Measurements from ENCODE around the gene MICAL3.
A peak's percentile ranks its signal among the peaks of the same experiment; 100 is the strongest.

The MICAL3 gene

DNA sequence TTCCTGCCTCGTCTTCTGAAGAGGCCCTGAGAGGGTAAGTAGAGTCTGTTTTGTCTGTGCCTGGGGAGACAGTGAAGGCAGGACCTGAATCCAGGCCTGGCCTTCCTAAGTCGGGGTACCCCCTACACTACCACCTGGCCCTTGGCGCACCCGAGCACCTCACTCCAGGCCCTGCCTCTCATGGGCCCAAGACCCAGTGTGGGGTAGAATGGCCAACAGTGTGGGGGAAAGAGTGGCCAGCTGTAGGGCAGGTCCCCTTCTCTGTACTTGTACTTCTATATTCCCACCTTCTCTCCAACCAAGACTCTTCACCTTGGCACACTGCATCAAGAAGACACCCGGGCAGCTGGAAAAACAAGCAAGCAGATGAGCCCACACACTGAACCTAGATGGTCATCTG lies 227.7 kb downstream of the MICAL3 start:
- H3K36me3 Mint-ChIP-seq (ENCODE audit: low read depth), result no peaks in the 10 kb centered on the region
- TF ChIP-seq CTCF (IDR thresholded peaks at IDR 0.05), result no peak
- H3K4me3 Mint-ChIP-seq, result no peak overlapping the region
- no peaks in the 10 kb centered on the region for H3K9me3 Mint-ChIP-seq
- H3K27ac Mint-ChIP-seq, result no peak overlapping the region
- DNase-seq, result no peak
- H3K4me1 Mint-ChIP-seq, result peaks cover 72% of the 10 kb centered on the region
- no peaks in the 10 kb centered on the region for H3K27me3 Mint-ChIP-seq (ENCODE audit: low read depth, poor library complexity)

DNA sequence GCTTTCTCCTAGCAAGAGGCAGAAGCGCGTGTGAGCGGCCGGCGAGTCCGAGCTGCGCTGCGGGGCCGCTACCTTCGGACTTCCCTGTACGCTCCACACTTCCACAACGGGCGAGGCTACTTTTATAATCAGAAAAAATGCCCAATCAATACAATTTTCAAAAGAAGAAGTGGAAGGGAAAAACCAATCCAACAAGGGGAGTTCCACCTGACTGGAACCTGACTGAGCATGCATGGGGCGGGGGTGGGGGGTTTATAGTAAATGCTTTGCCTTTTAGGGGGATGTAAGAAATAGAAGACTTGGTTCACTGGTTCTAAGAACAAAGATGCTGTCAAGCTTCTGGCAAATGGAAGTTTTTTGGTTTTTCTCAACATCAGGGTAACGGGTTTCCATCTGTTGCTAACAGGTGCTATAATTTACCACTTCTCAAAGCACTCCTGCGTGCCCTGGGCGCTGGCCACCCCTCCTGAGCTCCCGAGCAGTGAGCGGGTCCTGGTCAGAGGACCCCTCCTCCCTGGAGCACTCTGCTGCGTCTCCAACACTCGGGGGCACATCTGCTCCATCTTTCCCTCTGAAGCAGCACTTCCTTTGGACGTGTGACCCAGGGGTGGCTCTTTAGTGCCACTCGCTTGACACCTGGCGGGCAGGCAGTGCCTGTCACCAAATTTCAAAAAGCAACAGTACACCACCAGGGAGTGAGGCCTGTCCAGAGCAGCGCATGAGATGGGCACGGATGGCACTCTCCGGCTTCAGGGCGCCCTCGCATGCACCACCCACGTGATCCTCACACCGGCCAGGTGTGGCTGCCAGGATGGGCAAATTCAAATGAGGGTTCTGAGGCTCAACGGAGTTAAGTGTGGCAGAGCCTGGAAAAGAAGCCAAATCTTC lies 228.5 kb downstream of the MICAL3 start:
- H3K27me3 Mint-ChIP-seq (ENCODE audit: low read depth, poor library complexity), result no peaks in the 10 kb centered on the region
- H3K4me3 Mint-ChIP-seq, result peak overlapping the region; percentile 29
- DNase-seq, result no peak
- H3K4me1 Mint-ChIP-seq, result peaks cover 77% of the 10 kb centered on the region
- no peaks in the 10 kb centered on the region for H3K36me3 Mint-ChIP-seq (ENCODE audit: low read depth)
- H3K27ac Mint-ChIP-seq, result peak overlapping the region; percentile 78
- no peaks in the 10 kb centered on the region for H3K9me3 Mint-ChIP-seq
- TF ChIP-seq CTCF (IDR thresholded peaks at IDR 0.05), result no peak

GRCh38 chr22:17794726-17795542 lies 229.4 kb downstream of the MICAL3 start:
- no peak for DNase-seq
- peak overlapping the region; percentile 92 for H3K27ac Mint-ChIP-seq
- no peak for TF ChIP-seq CTCF (IDR thresholded peaks at IDR 0.05)
- peaks cover 67% of the 10 kb centered on the region for H3K4me1 Mint-ChIP-seq
- peak overlapping the region; percentile 29 for H3K4me3 Mint-ChIP-seq
- H3K27me3 Mint-ChIP-seq (ENCODE audit: low read depth, poor library complexity), result no peaks in the 10 kb centered on the region
- H3K9me3 Mint-ChIP-seq, result no peaks in the 10 kb centered on the region
- H3K36me3 Mint-ChIP-seq (ENCODE audit: low read depth), result no peaks in the 10 kb centered on the region

GRCh38 chr22:17792854-17793434 lies 231.4 kb downstream of the MICAL3 start:
- DNase-seq, result no peak
- Mint-ChIP-seq H3K4me1 (peaks cover 57% of the 10 kb centered on the region), H3K27me3 (ENCODE audit: low read depth, poor library complexity) (no peaks in the 10 kb centered on the region), H3K36me3 (ENCODE audit: low read depth) (no peaks in the 10 kb centered on the region), H3K9me3 (no peaks in the 10 kb centered on the region), H3K4me3 (no peak overlapping the region), H3K27ac (no peak overlapping the region)
- no peak for TF ChIP-seq CTCF (IDR thresholded peaks at IDR 0.05)

GRCh38 chr22:17792299-17792698 lies 232.1 kb downstream of the MICAL3 start:
- H3K4me3 Mint-ChIP-seq, result no peak overlapping the region
- no peaks in the 10 kb centered on the region for H3K27me3 Mint-ChIP-seq (ENCODE audit: low read depth, poor library complexity)
- H3K4me1 Mint-ChIP-seq, result peaks cover 60% of the 10 kb centered on the region
- no peak for TF ChIP-seq CTCF (IDR thresholded peaks at IDR 0.05)
- no peak overlapping the region for H3K27ac Mint-ChIP-seq
- H3K9me3 Mint-ChIP-seq, result no peaks in the 10 kb centered on the region
- no peaks in the 10 kb centered on the region for H3K36me3 Mint-ChIP-seq (ENCODE audit: low read depth)
- no peak for DNase-seq
